Right forelimb (tissue), 1 donor: ENCODE measurements around the gene HYDIN.
"Not testable (repeated sequence)": the region's sequence is repeated elsewhere in the genome, so short reads cannot be mapped to it uniquely, and the experiment has no call there.

Source experiments
- DNase-seq: peaks from one replicate; pipeline ENCODE4 v3.0.0-alpha.2; 2018

HYDIN gene

DNA sequence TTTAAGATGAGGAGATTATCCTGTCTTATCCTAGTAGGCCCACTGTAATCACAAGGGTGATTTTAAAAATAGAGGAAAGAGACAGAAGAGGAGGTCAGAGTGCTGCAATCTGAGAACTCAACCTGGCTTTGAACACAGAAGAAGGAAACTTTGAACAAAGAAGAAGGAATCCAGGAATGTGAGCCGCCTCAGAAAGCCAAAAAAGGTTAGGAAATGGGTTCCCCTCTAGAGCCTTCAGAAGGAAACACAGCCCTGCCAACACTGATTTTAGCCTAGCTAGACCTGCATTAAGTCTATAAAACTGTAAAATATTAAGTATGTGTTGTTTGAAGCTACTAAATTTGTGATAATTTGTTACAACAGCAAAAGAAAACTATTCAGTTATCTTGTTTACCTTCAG lies 149.7 kb downstream of the HYDIN start:
- not testable (repeated sequence) for DNase-seq

DNA sequence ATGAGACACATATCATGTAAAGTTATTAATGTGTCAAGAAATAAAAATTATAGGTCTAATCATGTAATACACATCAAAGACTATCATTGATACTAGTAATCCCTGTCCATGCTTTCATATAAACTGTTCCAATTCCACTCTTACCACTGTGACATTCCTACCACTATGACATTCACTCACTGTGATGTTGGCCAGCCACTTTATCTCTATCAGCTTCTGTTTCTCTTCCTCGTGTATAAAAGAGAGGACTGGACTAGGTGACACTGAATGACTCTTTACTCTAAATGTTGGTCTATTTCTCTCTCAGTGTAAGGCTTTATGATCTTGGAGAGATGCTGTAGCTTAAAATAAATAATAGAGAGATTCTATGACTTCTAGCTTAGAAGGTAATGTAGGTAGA lies 150.3 kb downstream of the HYDIN start:
- DNase-seq: not testable (repeated sequence)

DNA sequence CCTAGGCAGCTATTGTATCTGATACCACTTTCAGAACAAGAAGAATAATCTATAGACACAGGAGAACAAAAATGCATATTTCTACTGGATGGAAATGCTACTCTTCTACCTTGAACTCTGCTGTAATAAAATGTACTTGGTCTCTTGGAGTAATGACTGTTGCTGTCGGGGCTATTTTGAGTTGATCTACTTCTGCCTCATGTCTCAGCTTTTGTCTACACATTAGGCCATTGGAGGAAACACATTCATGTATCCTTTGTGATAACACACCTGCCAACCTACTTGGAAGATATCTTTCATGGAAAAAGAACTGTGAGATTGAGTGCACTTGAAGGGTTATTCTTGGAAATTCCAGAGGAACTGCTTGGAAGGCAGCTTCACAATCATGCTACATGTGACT lies 159.9 kb downstream of the HYDIN start:
- not testable (repeated sequence) for DNase-seq

DNA sequence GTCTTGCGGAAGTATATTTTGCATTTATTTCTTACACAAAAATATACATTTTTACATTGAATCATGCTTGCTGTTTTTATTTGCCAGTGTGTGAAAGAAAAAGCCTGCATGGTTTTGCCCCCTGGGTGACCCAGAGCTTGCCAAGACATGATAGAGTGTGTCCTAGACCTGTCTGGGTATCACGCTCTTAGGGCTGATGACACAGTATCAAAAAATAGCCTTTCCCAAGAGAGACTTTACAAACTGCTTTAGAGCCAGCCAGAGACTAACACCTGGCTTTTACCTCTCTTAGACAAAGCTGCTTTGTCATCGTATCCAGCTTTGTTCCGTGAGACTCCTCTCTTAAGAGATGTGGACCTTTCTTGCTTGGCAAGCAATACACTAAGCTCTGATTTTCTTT lies 160.7 kb downstream of the HYDIN start:
- not testable (repeated sequence) for DNase-seq

DNA sequence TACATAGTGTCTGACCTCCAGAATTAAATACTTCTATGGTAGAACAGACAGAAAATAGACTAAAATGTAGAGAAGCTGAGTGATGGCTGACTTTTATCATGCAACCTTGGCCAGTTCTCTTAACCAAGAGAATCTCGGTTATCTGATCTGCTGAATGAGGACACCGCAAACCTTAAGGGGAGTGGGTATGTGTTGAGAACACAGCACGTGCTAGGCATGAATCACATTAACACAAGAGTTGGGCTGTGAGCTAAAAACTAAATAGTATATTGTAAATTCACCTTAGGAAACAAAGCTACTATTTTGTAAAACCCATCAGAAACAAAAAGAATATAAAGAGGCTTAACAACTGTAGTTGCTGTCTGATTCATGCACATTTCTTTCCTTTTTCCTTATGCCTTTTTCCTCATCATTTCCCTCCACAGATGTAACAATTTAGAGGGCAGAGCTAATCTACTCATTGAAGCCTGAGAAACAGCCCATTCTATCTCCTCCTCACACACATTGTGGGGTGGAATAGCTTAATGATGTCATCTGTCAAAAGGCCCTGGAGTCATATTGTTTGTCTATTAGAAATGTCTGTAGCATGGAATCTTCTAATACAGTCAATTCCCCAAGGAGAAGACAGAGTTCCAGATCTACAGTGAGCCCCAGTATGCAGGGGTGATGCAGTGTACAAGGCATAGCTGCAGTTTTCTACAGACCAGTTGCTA lies 176.5 kb downstream of the HYDIN start:
- not testable (repeated sequence) for DNase-seq

DNA sequence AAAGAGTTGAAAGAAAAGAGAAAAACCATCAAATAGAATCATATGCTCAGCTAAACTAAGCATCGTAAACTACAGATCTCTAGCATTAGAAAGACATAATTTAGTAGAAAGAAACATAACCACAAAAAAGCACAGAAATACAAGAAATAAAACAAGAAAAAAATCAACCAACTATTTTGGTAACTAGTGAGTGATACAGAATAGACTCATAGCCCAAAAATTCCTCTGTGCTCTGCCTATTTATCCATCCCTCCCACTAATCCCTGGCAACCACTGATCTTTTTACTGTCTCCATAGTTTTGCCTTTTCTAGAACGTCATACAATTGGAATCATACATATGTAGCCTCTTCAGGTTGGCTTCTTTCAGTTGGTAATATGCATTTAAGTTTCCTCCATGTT lies 180.2 kb downstream of the HYDIN start:
- DNase-seq: not testable (repeated sequence)

DNA sequence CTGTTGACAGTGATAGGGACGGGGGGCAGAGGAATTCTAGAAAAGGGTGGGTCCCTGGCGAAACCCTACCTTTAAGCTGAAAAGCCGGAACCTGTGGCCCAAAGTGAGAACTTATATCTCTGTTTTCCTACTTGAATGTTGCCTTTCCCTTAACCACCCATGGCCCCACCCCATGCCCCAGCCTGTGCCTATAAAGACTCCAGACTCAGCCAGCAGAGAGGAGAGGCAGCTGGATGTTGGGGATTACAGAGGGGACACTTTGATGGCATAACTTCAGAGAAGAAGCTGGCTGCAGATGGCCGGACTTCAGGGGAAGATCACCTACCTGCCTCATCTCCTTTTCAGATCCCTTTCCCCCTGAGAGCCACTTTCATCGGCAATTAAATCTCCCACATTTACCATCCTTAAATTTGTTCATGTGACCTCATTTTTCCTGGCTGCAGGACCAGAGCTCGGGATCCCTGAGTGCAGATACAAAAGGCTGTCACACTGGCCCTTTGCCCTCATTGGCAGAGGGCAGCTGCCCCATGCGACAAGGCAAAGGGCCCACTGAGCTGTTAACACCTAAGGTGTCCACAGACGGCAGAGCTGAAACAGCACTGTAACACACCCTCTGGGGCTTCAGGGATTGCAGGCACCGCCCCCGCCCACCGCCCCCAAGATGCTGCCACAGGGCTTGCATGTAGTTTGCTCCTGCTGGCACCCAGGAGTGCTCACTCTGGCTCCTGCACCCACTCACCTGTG lies 191.0 kb downstream of the HYDIN start:
- not testable (repeated sequence) for DNase-seq

DNA sequence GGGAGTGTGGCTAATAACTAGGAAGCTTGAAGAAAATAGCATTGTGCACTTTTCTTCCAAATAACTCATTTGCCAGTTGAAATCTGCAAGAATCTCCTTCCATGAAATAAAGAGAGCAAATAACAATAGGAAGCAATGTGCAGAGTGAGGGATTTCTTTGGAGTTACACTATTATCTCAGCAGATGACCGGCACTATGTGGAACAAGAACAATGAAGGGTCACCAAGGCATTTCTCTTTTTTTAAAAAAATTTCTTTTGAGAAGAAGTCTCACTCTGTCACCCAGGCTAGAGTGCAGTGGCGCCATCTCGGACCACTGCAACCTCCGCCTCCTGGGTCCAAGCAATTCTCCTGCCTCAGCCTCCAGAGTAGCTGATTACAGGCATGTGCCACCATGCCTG lies 192.1 kb downstream of the HYDIN start:
- not testable (repeated sequence) for DNase-seq

DNA sequence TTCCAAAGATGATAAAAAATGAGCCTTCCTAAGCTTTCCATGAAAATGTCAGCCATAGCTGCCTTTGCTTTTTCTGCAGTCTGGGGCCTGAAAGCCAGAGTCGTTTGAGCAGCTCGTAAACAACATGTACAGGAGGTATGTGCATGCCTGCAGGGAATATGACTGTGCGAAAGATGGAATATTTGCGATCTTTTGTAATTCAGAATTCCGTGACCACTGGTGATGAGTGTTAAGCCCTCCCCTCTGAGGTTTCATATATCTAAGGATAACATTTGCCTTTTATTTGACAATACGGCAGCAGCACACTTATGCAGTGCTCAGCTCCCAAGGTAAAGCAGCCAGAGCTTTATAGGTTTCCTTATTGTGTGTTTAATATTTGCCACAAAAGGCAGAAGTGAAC lies 192.5 kb downstream of the HYDIN start:
- DNase-seq: not testable (repeated sequence)

DNA sequence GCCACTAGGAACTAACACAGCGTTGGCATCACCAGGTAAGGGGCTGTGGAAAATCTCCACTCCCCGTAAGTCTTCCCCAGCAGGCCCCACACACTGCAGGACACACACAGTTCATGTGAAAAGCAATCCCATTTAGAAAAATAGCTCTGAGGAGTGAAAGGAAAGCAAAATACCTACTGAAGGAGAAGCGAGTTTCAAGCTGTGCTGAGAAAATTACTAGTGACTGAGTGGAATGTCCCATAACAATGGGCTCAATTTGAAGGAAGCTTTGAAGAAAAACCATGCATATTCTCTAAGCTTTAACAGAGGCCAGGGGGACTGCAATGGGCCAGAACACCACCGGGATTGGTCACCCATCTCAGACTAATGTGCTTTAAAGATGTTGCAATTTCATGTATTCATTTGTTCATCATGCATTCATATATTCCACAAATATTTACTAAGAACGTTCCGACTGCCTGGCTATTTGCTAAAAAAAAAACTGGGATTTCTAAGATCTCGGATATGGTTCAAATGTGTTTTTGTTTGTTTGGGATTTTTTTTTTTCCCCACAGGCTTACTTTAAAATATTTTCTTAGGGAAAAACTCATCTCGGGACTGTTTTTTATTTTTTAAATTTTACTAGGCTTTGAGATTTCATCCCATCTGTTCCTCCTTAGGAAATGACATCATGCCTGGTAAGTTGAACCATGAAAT lies 202.3 kb downstream of the HYDIN start:
- not testable (repeated sequence) for DNase-seq

DNA sequence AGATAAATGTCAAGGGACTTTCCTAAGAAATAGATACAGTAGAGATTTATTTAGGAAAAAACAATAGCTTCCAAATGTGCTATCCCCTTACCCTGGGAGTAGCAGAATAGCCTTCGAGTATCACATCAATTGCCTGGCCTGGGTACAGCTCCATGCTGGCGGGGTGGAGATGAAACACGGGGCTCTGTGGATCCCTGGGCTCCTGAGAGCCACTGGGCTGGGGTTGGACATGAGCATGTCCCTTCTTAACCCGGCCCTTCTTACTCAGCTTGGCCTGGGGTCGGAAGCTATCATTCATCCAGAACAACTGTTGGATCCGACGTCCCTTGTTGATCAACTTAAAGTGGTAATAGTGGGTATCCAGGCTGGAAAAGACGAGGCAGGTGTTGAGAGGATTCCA lies 203.0 kb downstream of the HYDIN start:
- not testable (repeated sequence) for DNase-seq

DNA sequence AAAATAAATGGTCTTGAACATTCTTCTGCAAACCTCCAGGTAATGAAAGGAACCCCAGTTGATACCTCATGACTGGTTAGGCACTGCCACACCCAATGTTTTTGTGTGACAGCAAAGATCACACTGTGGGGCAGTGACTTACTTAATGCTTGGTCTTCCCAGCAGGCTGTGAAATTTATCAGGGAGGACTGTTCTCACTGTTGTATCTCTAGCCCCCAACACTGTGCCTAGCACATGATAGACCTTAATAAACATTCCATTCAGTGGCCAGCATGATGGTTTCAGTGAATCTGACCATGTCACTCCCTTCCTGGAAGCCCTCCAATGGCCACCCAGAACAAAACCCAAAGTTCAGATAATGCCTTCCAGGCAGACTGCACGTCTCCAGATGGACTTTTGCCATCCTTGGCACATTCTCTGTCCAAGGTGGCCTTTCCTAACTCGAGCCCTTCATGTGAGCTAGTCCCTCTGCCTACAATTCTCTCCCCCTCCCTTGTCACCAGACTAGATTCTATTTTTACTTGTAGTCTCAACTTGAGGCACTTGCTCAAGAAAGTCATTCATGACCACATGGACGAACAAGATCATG lies 206.6 kb downstream of the HYDIN start:
- DNase-seq: not testable (repeated sequence)

DNA sequence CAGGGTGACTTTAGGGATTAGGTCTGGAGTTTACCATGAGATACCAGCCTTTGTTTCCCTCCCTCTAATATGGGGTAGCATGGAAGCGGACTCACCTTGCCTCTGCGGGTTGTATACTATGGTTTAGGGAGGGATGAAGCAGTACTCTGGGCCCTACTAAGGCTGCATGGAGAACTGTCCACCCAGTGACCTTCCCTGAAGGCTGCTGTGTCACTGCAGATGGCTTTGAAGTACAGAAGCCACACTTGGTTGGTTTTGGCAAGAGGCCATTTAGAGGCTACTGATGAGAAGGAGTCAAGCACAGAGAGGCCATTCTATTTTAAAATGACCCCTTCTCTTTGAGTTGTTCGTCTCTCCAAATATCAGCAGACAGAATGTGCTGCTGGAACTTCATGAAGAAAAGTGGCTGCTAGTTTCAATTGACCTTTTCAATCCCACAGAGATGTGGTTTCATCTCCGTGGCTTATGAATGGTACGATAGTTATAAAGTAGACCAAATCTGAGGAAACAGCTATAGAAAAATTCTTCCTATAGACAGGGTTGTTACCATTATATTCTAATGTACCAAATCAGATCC lies 208.5 kb downstream of the HYDIN start:
- not testable (repeated sequence) for DNase-seq

DNA sequence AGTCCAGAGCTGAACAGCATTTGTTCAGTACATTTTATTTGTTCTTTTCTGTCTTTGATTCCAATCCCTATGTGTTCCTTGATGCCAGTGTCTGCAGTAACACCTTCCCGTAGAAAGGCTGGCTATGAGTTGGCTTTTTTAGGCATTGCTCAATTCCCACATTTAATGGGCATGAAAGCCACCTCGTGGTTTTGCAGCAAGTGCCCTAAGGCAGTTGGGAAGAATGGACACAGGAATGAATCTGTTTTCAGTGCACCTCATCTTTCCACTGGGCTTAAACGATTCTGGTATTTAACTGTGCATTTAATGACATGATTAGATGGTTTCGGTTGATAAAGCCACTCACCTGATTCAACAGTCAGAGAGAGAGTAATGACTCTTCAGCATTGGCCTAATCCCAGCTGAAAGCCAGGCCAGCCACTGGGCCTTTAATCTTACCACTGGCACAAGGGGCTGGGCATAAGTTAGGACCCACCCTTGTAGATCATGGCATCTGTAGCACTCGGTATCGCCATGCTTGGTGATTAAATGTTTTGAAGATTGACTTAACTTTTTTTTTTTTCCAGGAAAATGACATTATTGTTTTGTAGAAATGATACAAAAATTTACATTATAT lies 211.3 kb downstream of the HYDIN start:
- DNase-seq: not testable (repeated sequence)

DNA sequence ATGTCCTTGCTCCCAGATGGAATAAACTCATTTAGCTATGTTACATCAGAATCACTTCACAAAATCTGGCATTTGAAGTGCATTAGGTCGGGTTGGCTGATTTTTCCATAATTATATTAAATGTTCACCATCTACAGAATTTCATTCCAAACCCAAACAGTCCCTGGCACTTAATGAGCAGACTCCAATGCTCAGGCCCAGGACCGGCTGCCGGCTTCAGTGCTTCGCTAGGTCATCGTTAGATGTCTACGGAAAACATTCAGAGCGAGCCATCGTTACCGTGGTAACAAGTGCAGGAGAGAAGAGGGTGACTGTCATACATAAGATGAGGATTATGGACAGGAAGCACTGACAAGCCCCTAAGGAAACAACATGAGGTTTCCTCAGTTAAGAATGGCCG lies 215.1 kb downstream of the HYDIN start:
- DNase-seq: not testable (repeated sequence)

DNA sequence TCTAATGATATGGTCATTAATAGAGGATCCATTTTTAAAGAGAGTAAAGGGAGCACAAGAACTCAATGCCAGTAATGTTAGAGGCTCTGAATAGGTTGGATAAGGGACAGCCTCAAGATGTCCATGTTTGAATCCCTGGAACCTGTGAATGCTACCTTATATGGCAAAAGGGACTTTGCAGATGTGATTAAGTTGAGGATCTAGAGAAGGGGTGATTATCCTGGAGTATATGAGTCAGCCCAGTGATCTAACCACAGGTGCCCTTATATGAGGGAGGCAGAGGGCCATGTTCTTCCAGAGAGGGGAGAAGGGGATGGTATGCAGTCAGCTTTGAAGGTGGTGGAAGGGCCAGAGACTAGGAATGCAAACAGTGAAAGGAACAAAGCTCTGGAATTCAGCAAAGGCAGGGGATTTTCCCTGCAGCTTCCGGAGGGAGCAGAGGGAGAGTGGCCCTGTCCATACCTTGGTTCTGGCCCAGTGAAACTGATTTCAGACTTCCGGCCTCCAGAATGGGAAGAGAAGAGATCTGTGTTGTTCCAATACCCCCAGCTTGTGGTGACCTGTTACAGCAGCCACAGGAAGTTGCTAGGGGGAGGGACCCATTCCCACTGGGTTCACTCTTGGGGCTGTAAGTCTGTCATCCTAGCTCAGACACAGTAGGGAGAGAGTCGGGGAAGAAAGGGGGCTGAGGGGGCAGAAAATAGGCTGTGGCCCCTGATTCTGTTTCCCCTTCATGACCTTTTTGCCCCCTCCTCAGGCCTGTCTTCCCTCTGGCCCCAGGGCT lies 220.9 kb downstream of the HYDIN start:
- DNase-seq: not testable (repeated sequence)

DNA sequence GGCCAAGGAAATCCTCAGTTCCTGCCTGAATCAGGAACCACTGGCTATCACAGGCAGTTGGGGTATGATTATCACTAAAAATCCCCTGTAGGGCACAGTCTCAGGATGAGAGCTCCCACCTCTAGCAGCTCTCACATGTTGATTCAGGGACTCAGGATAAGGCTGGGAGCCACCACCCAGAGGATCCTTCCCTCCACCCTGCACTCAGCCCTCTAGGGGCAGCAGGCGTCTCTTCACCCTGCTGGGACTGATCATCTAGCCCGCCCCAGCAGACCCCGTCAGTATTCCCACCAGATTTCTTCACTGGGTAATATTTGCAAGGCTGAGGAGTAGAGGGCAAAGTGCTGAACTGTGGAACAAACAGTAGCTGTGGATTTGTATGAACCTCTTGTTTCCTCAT lies 224.0 kb downstream of the HYDIN start:
- DNase-seq: not testable (repeated sequence)

DNA sequence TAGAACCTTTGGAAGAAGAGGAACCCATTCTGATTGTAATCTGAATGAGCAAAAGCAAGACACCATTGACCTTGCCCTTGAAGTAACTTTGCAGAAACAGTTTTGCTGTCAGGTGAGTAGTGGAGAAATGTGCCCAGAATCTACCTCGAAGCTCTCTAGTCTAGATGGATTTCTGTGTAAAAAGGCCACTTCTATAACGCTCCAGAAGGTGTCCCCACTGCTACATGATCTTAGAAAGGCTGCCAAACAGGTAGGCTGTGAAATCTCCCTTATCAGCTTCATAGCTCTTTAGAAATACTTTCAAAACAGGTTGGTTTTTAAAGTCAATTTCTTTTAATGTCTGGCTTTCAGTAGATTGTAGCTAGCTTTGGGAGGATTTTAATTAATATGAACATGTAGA lies 230.8 kb downstream of the HYDIN start:
- DNase-seq: not testable (repeated sequence)

DNA sequence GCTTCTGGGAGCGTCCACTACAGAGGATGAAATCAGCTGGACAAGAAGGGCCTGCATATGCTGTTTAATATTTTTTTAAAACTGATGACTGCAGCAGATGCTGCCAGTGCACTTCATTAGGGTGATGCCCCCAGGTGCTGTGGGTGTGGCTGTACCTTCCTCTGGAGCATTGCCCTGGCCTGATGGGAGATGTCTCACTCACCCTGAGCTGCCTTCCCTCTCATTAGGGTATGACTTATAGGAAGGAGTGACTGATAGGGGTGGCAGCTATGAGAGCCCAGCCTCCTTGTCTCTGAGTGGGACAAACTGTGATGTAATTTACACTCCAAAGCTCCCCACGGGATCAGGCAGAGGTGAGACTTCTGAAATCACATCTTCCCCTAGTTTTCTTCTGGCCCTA lies 234.7 kb downstream of the HYDIN start:
- not testable (repeated sequence) for DNase-seq

DNA sequence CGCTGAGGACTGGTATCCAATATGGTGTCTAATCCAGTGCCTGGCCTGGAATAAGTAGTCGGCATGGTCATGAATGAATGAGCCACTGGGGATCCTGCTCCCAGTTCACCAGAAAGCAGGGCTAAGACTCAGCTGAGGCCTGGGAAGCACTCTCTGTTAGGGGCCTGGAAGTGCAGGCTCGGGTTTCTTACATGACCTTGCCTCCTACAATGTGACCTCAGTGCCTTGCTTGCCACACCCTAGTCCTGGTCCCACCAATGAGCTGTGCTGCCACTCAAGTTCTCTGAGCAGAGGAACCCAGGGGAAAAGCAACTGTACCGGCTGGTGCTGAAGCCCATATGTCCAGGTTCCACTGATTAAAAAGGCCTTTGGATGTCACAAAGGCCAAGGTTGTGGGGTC lies 238.0 kb downstream of the HYDIN start:
- DNase-seq: not testable (repeated sequence)

DNA sequence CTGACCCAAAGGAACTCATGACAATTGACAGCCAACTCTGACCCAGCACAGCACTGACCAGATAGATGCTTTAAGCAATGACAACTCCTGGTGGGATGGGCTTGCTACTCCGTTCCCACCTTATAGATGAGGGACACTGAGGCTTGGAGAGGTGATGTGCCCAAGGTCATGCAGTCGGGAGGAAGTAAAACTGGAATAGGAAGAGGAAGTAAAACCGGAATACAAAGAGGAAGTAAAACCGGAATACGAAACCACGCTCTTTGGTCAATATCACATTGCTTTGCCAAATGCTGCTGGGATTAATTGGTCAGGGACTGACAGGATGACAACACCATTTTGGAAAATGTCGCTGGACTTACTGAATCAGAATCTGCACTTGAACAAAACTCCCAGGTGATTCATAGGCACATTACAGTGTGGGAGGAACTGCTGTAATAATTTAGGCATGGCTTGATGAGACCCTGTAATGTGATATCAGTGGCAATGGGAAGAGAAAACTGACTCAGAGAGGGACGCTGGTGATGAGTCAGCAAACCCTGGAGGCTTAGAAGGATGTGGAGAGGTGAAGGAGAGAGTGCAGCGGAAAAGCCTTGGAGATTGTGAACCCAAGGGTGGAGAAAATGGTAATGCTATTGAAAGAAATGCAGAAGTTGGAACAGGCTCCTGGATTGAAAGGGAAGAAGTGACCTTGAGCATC lies 243.4 kb downstream of the HYDIN start:
- DNase-seq: not testable (repeated sequence)
